OCI-M2 (cell line): Measurements from ENCODE around the gene FADS6.

ENCODE experiments used
- DNase-seq: peaks from one replicate; lab custom pipeline; 2025; ENCODE audit not compliant: unreplicated experiment; lab: John Stamatoyannopoulos, UW

Gene FADS6

GRCh38 chr17:74892974-74893911 is at the start of gene FADS6:
FADS6 (minus strand) TSS chr17:74893633; CDS start chr17:74893595, 38 bp downstream.
- no peak for DNase-seq

GRCh38 chr17:74941128-74941725 is 47.8 kb upstream of the FADS6 start:
- no peak for DNase-seq

GRCh38 chr17:74939534-74939933 is 46.1 kb upstream of the FADS6 start:
- DNase-seq = no peak

GRCh38 chr17:74938194-74938950 is 44.9 kb upstream of the FADS6 start:
- no peak for DNase-seq

- no peak for DNase-seq
Measured at GRCh38 chr17:74937064-74938051, 43.9 kb upstream of the FADS6 start.

GRCh38 chr17:74936470-74936799 is 43.0 kb upstream of the FADS6 start:
- no peak for DNase-seq

GRCh38 chr17:74935585-74936469 is 42.4 kb upstream of the FADS6 start, which contains the start of gene OTOP3:
OTOP3 (plus strand) TSS chr17:74935898; CDS start chr17:74935922, 24 bp downstream.
- no peak for DNase-seq

- no peak for DNase-seq
Measured at GRCh38 chr17:74935048-74935447, 41.6 kb upstream of the FADS6 start.

GRCh38 chr17:74930535-74931036 is 37.2 kb upstream of the FADS6 start:
- no peak for DNase-seq

GRCh38 chr17:74928786-74929185 is 35.4 kb upstream of the FADS6 start:
- no peak for DNase-seq

- no peak for DNase-seq
Measured at GRCh38 chr17:74925242-74925641, 31.8 kb upstream of the FADS6 start.

- DNase-seq = no peak
Measured at GRCh38 chr17:74924250-74924948, 31.0 kb upstream of the FADS6 start, which contains the start of gene OTOP2. OTOP2 (plus strand) TSS chr17:74924273; CDS start chr17:74924633, 360 bp downstream.

- DNase-seq = peak; percentile 2
Measured at GRCh38 chr17:74923538-74924249, 30.3 kb upstream of the FADS6 start.

GRCh38 chr17:74922694-74923537 is 29.5 kb upstream of the FADS6 start, which contains the start of gene USH1G:
USH1G (minus strand) TSS chr17:74923255; CDS start chr17:74923073, 182 bp downstream.
- DNase-seq = no peak

- DNase-seq = no peak
Measured at GRCh38 chr17:74922172-74922571, 28.7 kb upstream of the FADS6 start.

GRCh38 chr17:74921769-74922168 is 28.3 kb upstream of the FADS6 start:
- no peak for DNase-seq
